HepG2 (cell line): ENCODE results near the gene NUDCD2.

Experiments used
- FOXK1 ChIP-seq: sonication (generic); formaldehyde crosslinking; IDR thresholded peaks from 2 replicates; pipeline ENCODE4 v1.4.0; 2020; ENCODE audit warnings: low read depth, missing genetic modification reagents, borderline replicate concordance
- THYN1 ChIP-seq: sonication (generic); formaldehyde crosslinking; IDR thresholded peaks from 2 replicates; pipeline ENCODE4 v1.8.1; 2023; ENCODE audit warnings: low read depth, mild to moderate bottlenecking, moderate library complexity, missing genetic modification reagents, borderline replicate concordance
- U2AF1 ChIP-seq: fragments of 200-400 bp; formaldehyde crosslinking; optimal IDR thresholded peaks from 2 replicates; pipeline ENCODE3; 2017; ENCODE audit warnings: mild to moderate bottlenecking, low read depth, low read length
- ZBTB1 ChIP-seq: sonication (generic); formaldehyde crosslinking; IDR thresholded peaks from 2 replicates; pipeline ENCODE4 v1.4.0; 2020; ENCODE audit warnings: missing genetic modification reagents, borderline replicate concordance

- TF ChIP-seq ZBTB1 (CRISPR knock-in tag) (no peak), THYN1 (no peak), FOXK1 (CRISPR knock-in tag) (no peak), U2AF1 (no peak)
These were observed 15.4 kb downstream of the NUDCD2 start for GRCh38 chr5:163444526-163444925.
